ENCODE data around the gene THBD.
"Not testable (repeated sequence)": the region's sequence is repeated elsewhere in the genome, so short reads cannot be mapped to it uniquely, and the experiment has no call there.

THBD gene

GRCh38 chr20:23043376-23043775 lies 6.1 kb downstream of the THBD start:
- no peak overlapping the region for H3K4me3 ChIP-seq (ENCODE audit: low read length)
- peak; percentile 19 for DNase-seq (ENCODE audit: low read depth, low spot score)

- no peak for DNase-seq (ENCODE audit: low read depth, low spot score)
- no peak overlapping the region for H3K4me3 ChIP-seq (ENCODE audit: low read length)
Measured at GRCh38 chr20:23042270-23042669, 7.2 kb downstream of the THBD start.

GRCh38 chr20:23039885-23040508 lies 9.5 kb downstream of the THBD start:
- no peak for DNase-seq (ENCODE audit: low read depth, low spot score)
- no peak overlapping the region for H3K4me3 ChIP-seq (ENCODE audit: low read length)

- no peak overlapping the region for H3K4me3 ChIP-seq (ENCODE audit: low read length)
- no peak for DNase-seq (ENCODE audit: low read depth, low spot score)
Measured at GRCh38 chr20:23039136-23039875, 10.2 kb downstream of the THBD start.

- DNase-seq (ENCODE audit: low read depth, low spot score) = peak; percentile 67
- H3K4me3 ChIP-seq (ENCODE audit: low read length) = no peak overlapping the region
Measured at GRCh38 chr20:23037017-23037481, 12.4 kb downstream of the THBD start.

GRCh38 chr20:23036371-23036770 lies 13.1 kb downstream of the THBD start:
- no peak overlapping the region for H3K4me3 ChIP-seq (ENCODE audit: low read length)
- DNase-seq (ENCODE audit: low read depth, low spot score) = no peak

- no peak overlapping the region for H3K4me3 ChIP-seq (ENCODE audit: low read length)
- no peak for DNase-seq (ENCODE audit: low read depth, low spot score)
Measured at GRCh38 chr20:23035731-23036130, 13.7 kb downstream of the THBD start.

GRCh38 chr20:23034721-23035671 lies 14.5 kb downstream of the THBD start, which contains the start of gene SSTR4:
Gene SSTR4, plus strand, starts transcription at chr20:23035312. Its CDS starts 172 bp downstream, at chr20:23035484.
- no peak for DNase-seq (ENCODE audit: low read depth, low spot score)
- H3K4me3 ChIP-seq (ENCODE audit: low read length) = no peak within 1 kb of the TSS

GRCh38 chr20:23033918-23034317 lies 15.6 kb downstream of the THBD start:
- no peak for DNase-seq (ENCODE audit: low read depth, low spot score)
- H3K4me3 ChIP-seq (ENCODE audit: low read length) = no peak overlapping the region

- DNase-seq (ENCODE audit: low read depth, low spot score) = no peak
- no peak overlapping the region for H3K4me3 ChIP-seq (ENCODE audit: low read length)
Measured at GRCh38 chr20:23032750-23033078, 16.8 kb downstream of the THBD start.

- no peak for DNase-seq (ENCODE audit: low read depth, low spot score)
- H3K4me3 ChIP-seq (ENCODE audit: low read length) = no peak overlapping the region
Measured at GRCh38 chr20:23032056-23032749, 17.3 kb downstream of the THBD start.

GRCh38 chr20:23031346-23031745 lies 18.1 kb downstream of the THBD start:
- H3K4me3 ChIP-seq (ENCODE audit: low read length) = no peak overlapping the region
- no peak for DNase-seq (ENCODE audit: low read depth, low spot score)

GRCh38 chr20:23029324-23029723 lies 20.1 kb downstream of the THBD start:
- no peak overlapping the region for H3K4me3 ChIP-seq (ENCODE audit: low read length)
- DNase-seq (ENCODE audit: low read depth, low spot score) = no peak

GRCh38 chr20:23028392-23028791 lies 21.1 kb downstream of the THBD start:
- DNase-seq (ENCODE audit: low read depth, low spot score) = no peak
- no peak overlapping the region for H3K4me3 ChIP-seq (ENCODE audit: low read length)

- H3K4me3 ChIP-seq (ENCODE audit: low read length) = no peak overlapping the region
- DNase-seq (ENCODE audit: low read depth, low spot score) = no peak
Measured at GRCh38 chr20:23027721-23028120, 21.8 kb downstream of the THBD start.

GRCh38 chr20:23025503-23025902 lies 24.0 kb downstream of the THBD start:
- H3K4me3 ChIP-seq (ENCODE audit: low read length); DNase-seq (ENCODE audit: low read depth, low spot score): not testable (repeated sequence)

- no peak for DNase-seq (ENCODE audit: low read depth, low spot score)
Measured at GRCh38 chr20:23024701-23025100, 24.8 kb downstream of the THBD start.

GRCh38 chr20:23023621-23024177 lies 25.8 kb downstream of the THBD start:
- no peak for DNase-seq (ENCODE audit: low read depth, low spot score)
- no peak overlapping the region for H3K4me3 ChIP-seq (ENCODE audit: low read length)

More at GRCh38 chr20:23024701-23025100, 24.8 kb downstream of the THBD start:
- no peak overlapping the region for H3K4me3 ChIP-seq (ENCODE audit: low read length)

GRCh38 chr20:23022849-23023248 lies 26.6 kb downstream of the THBD start:
- no peak overlapping the region for H3K4me3 ChIP-seq (ENCODE audit: low read length)
- no peak for DNase-seq (ENCODE audit: low read depth, low spot score)
